HEK293 (cell line): Measurements from ENCODE around the gene ACAP2.

Experiments
- CTCF ChIP-seq: fragments of 450-650 bp; formaldehyde crosslinking; IDR thresholded peaks from 2 replicates; pipeline ENCODE4 v1.5.1; 2016; ENCODE audit warnings: missing biosample characterization, missing genetic modification characterization
- KLF10 ChIP-seq: fragments of 450-650 bp; IDR thresholded peaks from 2 replicates; pipeline ENCODE4 v1.5.1; 2018; ENCODE audit warnings: missing biosample characterization, mild to moderate bottlenecking, missing genetic modification characterization
- PRDM2 ChIP-seq: fragments of 450-650 bp; formaldehyde crosslinking; IDR thresholded peaks from 2 replicates; pipeline ENCODE4 v1.5.1; 2016; ENCODE audit warnings: missing biosample characterization, missing genetic modification characterization, borderline replicate concordance
- TSHZ1 ChIP-seq: fragments of 450-650 bp; formaldehyde crosslinking; IDR thresholded peaks from 2 replicates; pipeline ENCODE4 v1.5.1; 2016; ENCODE audit warnings: missing biosample characterization, missing genetic modification characterization, borderline replicate concordance
- YY1 ChIP-seq: fragments of 450-650 bp; formaldehyde crosslinking; IDR thresholded peaks from 2 replicates; pipeline ENCODE4 v1.5.1; 2018; ENCODE audit warnings: missing biosample characterization, missing genetic modification characterization
- ZBTB11 ChIP-seq: fragments of 450-650 bp; formaldehyde crosslinking; conservative IDR thresholded peaks from 2 replicates; pipeline ENCODE4 v1.5.1; 2016; ENCODE audit warnings: low read depth, missing biosample characterization, missing genetic modification characterization
- ZBTB17 ChIP-seq: fragments of 450-650 bp; formaldehyde crosslinking; IDR thresholded peaks from 2 replicates; pipeline ENCODE4 v1.5.1; 2016; ENCODE audit warnings: missing biosample characterization, missing genetic modification characterization
- ZNF350 ChIP-seq: fragments of 450-650 bp; formaldehyde crosslinking; IDR thresholded peaks from 2 replicates; pipeline ENCODE4 v1.5.0; 2017; ENCODE audit warnings: missing biosample characterization, mild to moderate bottlenecking, missing genetic modification characterization
- ZNF639 ChIP-seq: fragments of 450-650 bp; formaldehyde crosslinking; IDR thresholded peaks from 2 replicates; pipeline ENCODE4 v1.5.1; 2016; ENCODE audit warnings: missing biosample characterization, missing genetic modification characterization
- ZNF660 ChIP-seq: fragments of 450-650 bp; IDR thresholded peaks from 2 replicates; pipeline ENCODE4 v1.5.1; 2018; ENCODE audit warnings: missing biosample characterization, mild to moderate bottlenecking, missing genetic modification characterization
- ZNF692 ChIP-seq: fragments of 450-650 bp; formaldehyde crosslinking; IDR thresholded peaks from 2 replicates; pipeline ENCODE4 v1.5.1; 2016; ENCODE audit warnings: missing biosample characterization, missing genetic modification characterization
- ZNF776 ChIP-seq: fragments of 450-650 bp; formaldehyde crosslinking; IDR thresholded peaks from 2 replicates; pipeline ENCODE4 v1.5.0; 2017; ENCODE audit warnings: missing biosample characterization, missing genetic modification characterization, borderline replicate concordance

GRCh38 chr3:195312714-195313113 lies 130.1 kb downstream of the ACAP2 start:
- TF ChIP-seq ZBTB17 (tag by site-specific recombination) (no peak), YY1 (tag by site-specific recombination) (no peak), ZBTB11 (no peak), CTCF (tag by site-specific recombination) (no peak), ZNF660 (no peak), PRDM2 (tag by site-specific recombination) (no peak), TSHZ1 (tag by site-specific recombination) (no peak), ZNF350 (tag by site-specific recombination) (no peak), KLF10 (tag by site-specific recombination) (no peak), ZNF639 (tag by site-specific recombination) (no peak), ZNF776 (no peak), ZNF692 (tag by site-specific recombination) (no peak)
